NCI-H82 (cell line): Measurements from ENCODE around the gene SPATA31D1.
"Not testable (repeated sequence)": the region's sequence is repeated elsewhere in the genome, so short reads cannot be mapped to it uniquely, and the experiment has no call there.

Experiments
- DNase-seq: peaks from one replicate; lab custom pipeline; 2025; lab: John Stamatoyannopoulos, UW

Gene SPATA31D1

DNA sequence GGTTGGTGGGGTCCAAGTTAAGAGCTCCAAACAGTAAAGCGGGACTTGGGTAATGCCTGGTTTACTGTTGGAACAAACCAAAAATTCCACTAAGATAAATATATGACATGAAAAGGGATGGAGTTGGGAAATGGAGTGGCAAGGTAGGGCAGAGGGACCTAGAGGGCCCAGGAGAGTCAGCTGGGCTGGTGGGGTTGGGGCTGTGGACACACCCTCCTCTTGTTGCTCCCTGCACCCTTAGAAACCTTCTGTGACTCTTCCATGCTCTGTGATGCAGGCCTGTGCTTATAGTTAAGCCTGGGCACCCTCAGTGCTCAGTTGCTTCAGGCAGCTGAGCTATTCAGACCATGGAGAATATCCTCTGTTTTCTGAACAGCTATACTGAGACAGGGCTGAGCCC lies at the start of gene SPATA31D1:
Gene SPATA31D1, plus strand, starts transcription at position 301 of the 400 bp plus-strand sequence. Its CDS starts 47 bp downstream, at position 348.
- not testable (repeated sequence) for DNase-seq

DNA sequence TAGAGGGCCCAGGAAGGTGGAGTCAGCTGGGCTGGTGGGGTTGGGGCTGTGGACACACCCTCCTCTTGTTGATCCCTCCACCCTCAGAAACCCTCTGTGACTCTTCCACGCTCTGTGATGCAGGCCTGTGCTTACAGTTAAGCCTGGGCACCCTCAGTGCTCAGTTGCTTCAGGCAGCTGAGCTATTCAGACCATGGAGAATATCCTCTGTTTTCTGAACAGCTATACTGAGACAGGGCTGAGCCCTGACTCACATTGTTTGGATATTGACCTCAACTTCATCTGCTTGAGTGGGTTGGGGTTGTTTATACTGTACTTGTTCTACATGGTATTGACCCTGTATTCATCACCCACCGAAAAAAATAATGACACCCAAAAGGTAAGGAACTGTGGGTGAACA lies 45.2 kb upstream of the SPATA31D1 start, which contains the start of gene SPATA31D3:
Gene SPATA31D3, plus strand, starts transcription at position 108 of the 400 bp plus-strand sequence. Its CDS starts 86 bp downstream, at position 194.
- DNase-seq: not testable (repeated sequence)

DNA sequence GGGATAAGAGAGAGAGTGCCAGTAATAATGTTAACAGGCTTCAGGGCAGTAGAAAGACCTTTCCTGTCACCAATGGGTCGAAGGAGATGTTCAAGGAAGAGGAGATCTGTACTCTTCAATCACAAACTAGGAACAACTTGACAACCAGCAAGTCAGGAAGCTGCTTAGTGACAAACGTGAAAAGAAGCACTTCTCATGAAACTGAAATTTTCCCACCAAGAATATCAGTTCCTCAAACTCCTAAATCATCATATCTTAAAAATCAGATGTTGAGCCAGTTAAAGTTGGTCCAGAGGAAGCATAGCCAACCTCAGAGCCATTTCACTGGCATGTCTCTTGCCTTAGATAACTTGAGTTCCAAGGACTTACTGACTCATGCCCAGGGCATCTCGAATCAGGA lies 39.9 kb upstream of the SPATA31D1 start:
- DNase-seq: not testable (repeated sequence)

DNA sequence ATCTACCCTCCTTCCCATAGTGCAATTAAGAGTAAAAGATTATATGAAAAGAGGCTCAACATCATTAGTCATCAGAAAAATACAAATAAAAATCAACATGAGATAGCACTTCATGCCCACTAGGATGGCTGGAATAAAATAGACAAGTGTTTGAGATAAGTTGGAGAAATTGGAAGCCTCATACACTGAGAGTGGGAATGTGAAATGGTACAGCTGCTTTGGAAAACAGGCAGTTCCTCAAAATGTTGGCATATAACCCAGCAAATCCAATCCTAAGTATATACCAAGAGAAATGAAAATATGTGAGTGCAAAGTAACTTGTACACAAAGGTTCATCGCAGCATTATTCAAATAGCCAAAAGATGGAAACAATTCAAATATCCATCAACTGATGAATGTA lies 35.5 kb upstream of the SPATA31D1 start:
- no peak for DNase-seq

DNA sequence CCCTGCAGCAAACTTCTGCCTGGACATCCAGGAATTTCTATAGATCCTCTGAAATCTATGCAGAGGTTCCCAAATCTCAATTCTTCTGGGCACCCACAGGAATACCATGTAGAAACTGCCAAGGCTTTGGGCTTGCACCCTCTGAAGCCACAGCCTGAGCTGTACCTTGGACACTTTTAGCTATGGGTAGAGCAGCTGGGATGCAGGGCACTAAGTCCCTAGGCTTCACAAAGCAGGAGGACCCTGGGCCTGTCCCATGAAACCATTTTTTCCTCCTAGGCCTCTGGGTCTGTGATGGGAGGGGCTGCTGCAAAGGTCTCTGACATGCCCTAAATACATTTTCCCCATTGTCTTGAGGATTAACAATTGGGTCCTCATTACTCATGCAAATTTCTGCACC lies 32.9 kb upstream of the SPATA31D1 start:
- no peak for DNase-seq

DNA sequence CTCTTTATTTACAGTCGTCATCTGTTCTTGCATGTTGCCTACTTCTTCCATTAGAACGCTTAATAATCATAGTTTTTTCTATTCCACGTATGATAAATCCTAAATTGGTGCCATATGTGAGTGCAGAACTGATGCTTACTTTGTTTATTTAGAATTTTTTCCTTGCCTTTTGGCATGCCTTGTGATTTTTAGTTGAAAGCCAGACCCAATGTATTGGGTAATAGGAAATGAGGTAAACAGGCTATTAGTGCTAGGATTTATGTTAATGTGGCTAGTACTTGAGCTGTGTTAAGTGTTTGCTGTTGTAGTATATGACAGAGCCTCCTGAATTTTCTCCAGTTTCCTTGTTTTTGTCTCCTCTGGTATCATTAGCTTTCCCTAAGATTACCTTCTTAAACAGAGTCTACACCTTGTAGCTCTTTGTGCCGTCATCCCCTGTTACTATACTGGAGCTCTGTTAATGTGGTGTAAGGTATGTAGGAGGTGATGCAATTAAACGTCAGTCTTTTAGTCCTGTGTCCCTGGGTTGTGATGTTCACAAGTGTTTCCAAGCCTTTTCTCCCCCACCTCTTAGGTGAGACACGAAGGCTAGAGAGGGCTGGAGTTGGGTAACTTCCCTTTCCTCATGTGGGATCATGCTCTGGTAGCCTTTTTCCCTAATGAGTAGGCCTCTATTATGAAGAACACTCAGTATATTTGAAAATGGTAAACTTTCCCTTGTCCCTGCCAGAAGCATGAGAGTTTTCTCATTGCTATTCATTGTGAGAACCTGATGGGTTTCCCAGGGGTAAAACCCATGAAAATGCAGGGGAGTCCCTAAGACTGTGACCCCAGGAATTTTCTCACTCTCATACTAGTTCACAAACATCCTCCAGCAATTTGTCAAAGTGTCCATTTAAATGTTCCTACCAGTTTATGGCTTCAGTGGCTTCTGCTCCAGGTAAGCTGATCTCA lies 24.1 kb upstream of the SPATA31D1 start:
- DNase-seq: no peak

DNA sequence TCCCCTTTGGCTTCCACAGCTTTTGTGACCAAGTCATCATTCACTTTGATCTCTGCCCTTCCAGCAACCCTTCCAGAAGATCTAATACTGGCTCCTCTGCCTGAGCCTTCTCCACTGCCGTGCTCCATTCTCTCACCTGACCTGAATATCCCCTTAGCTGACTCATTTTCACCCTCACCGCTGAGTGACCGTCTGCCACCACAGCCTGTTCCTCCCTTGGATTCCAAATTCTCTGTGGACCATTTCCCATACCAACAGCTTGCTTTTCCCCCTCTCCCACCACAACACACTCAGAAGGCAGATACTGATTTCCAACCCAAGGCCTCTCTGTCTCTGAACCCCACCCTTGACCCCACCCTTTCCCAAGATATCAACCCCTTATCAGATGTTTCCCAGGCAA lies 20.5 kb upstream of the SPATA31D1 start:
- no peak for DNase-seq

DNA sequence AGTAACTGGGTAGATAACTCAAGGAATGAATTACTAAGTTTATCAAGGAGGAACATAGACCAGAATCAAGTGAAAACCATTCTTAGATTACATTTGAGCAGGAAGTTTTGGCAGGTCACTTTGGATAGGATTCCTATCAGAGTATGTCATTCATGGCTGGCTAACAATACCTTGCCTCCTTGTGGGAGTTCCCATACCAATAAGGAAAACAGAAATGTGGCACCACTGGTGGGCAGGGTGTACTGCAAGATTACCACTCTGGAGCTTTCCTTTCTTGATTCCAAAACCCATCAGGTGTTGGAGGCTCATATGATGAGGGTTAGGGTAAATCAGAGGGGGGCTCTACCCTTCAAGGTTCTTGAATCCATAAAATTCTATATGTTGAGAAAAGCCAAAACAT lies 18.6 kb upstream of the SPATA31D1 start:
- DNase-seq: no peak

DNA sequence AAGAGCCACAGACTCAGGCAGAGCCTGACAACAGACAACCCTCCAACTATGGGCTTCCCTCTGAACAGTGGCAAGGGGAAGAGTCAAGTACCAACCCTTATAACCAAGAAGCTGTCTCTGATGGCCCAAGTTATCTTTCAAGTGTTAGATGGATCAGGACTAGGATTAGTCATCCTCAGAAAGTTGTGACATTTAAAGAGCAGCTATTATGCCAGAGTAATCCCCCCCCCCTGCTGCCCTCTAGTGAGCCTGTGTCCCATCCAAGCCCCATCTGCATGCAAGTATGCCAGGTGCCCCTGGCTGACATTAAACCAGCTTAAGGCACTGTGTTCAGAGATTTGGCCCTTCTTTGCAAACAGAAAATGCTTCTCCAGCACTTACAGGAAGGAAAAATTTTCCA lies 16.8 kb upstream of the SPATA31D1 start:
- no peak for DNase-seq

DNA sequence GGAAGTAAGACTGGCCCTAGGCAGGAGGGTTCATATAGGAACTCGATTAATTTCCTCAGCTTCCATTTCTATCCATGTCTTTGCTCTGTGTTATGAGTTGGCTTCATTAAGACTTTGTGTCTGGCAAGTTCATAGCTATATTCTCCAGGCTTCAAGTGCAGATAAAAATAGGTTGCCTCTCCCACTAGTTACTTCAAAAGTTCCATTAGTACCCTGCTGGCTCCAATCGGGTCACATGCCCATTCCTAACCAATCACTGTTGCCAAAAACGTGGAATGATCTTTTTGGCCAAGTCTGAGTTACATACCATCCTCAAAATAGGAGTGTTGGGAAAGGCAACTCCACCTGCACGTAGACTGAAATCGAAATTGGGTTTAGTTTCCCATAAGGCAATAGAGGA lies 13.8 kb upstream of the SPATA31D1 start:
- DNase-seq: no peak

DNA sequence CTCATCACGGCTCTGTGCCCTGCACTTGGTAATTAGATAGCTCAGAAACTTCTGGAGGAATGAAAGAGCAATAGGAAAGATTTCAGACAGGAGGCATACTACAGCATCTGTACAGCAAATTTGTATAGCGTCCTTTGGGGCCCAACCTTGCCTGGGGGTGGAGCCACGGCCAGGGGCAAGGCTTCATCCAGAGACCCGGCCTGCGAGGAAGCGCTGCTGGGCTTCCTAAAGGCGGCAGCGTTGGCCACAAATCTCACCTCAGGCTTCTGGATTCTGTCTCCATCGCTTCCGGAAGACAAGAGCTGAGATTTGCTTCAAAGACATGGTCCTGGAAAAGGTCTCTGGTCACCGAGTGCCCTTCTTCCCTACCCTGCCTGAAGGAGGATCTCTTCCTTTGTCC lies 12.2 kb upstream of the SPATA31D1 start:
- DNase-seq: no peak

DNA sequence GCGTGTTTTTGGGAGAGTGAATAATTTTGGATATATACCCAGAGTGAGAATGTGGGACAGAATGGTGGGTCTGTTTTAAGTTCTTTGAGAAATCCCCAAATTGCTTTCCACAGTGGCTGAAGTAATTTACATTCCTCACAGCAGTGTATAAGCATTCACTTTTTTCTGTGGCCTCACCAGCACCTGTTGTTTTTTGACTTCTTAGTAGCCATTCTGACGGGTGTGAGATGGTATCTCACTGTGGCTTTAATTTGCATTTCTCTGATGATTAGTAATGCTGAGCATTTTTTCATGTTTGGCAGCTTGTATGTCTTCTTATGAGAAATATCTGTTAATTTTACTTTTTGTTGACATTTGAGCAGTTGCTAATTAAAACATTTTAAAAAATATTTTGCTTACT lies 9.4 kb upstream of the SPATA31D1 start:
- no peak for DNase-seq

DNA sequence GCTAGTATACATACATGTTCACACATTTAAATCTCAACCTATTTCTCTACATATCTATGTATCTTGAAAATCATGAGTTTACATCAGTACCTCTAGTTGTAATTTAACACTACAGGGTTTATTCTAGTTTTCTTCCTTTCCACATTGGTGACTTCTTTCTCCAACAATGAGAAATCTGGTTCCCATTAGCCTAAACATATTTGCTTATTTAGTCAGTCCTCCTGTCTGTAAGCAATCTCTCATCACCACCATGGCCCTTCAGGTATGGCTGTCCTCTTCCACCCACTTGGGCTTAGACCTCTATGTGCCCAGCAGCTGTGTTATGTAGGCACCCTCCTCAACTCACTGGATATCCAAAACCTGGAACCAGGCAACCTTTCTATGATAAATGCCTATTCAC lies 8.0 kb upstream of the SPATA31D1 start:
- DNase-seq: no peak

DNA sequence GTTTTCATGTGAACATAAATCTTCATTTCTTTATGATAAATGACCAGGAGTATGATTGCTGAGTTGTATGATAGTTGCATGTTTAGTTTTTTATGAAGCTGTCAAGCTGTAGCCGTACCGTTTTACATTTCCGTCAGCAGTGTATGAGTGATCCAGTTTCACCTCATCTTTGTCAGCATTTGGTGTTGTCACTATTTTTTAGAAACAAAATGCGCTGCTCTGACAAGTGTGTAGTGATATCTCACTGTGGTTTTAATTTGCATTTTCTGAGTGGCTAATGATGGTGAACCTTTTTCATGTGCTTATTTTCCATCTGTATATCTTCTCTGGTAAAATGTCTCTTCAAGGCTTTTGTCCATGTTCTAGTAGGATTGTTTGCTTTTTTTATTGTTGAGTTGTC lies 6.7 kb upstream of the SPATA31D1 start:
- no peak for DNase-seq

DNA sequence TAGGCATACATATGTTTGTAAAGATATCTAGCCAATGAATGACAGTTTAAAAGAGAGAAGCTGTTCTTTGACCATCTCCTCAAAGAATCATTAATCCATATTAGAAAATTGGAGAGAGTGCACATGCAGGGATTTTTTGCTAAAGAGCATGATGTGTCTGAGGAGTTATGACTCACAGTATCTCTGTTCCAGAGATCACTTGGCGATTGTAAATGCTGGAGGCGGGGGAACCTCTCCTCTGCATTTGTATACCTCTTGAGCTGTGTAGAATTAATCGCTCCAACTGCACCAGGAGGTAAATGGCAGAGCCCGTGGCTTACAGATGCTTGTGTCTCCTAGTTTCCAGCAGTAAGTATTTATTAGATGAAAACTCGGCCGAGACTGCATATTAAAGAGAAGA lies 3.6 kb upstream of the SPATA31D1 start:
- no peak for DNase-seq

DNA sequence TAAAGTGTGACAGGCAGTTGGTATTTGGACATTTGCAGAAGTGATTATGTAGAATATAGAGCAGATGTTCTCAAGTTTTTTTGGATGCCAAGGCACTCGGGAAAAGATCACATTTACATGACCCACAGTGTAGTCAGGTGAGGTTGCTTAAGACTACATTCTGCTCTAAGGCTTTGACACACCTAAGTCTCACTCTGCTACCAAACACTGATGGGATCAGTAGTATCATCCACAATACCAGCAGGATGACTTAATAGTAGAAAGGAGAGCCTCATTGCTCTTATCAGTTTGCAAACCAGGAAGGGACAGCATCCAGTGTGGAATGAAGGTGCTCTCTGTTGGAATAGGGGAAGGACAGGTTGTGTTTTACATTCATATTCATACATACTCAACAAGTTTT lies 2.5 kb upstream of the SPATA31D1 start:
- DNase-seq: no peak

DNA sequence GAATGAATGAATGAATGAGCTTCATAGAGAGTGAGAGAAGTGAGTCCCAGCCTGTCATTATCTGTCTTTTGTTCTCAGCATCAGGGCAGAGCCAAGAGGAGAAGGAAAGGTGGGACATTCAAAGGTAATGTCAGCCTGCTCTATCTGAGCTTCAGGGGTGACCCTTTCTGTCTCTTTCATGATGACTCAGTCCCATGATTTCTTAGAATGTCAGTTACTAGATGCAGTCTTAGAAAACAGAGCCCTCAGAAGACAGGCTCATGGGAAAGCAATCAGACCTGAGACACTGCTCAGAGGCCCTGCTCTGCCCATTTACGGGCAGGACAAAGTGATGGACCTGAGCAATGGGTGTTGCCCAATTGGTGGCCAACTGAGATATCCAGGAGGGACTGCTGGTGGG lies 1.1 kb downstream of the SPATA31D1 start:
- DNase-seq: no peak

DNA sequence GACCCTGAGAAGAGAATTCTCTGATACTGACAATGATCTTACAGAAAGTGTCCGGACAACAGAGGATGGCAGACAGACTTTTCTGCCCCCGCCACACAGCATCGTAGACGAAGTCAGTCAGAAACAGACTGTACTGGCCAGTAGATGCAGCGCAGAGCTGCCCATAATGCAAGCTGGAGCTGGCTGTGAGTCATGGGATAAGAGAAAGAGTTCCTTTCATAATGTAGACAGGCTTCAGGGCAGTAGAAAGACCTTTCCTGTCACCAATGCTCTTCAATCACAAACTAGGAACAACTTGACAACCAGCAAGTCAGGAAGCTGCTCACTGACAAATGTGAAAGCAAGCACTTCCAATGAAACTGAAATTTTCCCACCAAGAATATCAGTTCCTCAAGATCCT lies 5.1 kb downstream of the SPATA31D1 start:
- no peak for DNase-seq

DNA sequence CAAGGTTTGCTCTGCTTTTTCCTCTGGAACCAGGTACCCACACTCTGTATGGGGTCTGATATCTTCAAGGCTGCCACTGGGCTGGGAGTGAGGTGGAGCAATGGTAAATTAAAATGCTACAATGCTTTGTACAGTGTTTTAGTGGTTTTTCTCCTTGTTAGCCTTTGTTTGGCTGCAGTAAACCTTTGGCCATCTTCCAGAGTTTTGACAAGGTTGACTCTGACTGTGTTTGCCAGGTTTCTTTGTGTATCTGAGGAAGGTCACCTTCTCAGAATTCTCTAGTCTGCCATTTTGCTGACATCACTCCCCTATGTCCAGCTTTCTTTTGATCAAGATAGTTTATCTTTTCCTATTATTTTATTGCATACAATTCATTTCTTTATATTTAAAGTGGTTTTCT lies 11.2 kb downstream of the SPATA31D1 start:
- DNase-seq: no peak

DNA sequence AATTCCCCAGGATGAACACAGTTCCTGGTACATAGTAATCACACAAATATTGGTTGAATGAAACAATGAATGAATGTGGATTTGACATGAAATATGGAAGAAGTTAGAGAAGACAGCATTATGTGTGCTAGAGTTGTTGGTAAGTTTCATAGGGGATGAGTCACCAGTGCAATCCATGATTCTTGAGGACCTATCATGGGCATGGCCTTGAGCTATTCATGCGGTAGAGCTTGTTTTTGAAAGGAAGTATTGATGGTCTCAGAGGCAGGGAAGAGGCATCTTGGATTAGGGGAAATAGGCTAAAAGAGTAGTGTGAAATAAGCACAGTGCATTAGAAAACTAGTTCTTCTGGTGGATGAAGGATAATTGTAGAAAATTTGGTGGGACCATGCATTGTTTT lies 22.1 kb downstream of the SPATA31D1 start:
- DNase-seq: no peak

DNA sequence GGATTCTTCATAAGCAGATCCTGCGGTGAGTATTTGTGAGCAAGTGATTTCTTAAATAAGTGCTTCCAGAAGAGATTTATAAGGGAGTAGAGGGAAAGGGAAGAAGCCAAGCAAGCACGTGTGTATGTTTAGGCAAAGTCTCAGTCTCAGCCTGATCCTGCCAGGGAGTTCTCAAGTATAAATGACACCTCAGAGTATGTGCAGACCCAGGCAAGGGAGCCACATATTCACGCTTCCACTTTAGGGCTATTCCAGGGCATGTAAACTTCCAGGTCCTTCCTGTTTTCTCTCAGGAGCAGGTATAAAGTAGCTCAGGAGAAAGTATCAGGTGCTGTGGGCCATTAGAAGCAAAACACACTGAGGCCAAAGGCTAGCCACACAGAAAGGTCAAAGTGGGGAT lies 22.6 kb downstream of the SPATA31D1 start:
- no peak for DNase-seq

DNA sequence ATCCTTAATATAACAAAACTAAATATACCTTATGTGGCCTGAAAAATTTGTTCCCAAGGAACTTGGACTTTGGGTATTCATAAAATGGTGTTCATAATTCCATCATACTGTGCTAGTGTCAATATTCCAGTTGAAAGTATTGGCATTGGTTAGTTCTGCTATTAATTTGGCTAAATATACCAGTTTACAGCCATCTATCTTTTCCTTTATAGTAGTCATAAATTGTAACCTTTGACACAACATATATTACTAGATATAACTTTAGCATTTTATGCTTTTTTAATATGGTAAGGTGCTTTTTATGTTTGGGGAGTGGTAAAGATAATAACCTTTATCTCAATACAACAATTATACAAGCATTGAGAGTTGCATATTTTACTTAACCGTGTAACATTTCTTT lies 23.7 kb downstream of the SPATA31D1 start:
- no peak for DNase-seq

DNA sequence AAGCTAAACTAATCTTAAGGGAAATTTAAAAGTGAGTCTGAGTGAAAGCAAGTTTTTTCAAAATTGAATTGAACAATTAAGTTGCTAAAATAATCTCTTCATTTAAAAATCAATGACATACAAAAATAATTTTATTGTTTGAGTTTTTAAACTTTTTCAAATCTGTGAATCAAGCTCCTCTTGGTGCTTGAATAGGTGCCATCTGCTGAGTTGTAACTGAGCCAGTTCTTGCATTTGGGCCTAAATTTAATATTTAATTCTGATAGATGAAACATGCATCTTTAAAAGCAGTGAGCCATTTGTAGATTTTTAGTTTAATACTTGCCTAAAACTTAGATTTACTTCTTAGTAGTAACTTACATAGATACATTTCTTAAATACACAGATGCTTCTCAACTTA lies 31.8 kb downstream of the SPATA31D1 start:
- no peak for DNase-seq

DNA sequence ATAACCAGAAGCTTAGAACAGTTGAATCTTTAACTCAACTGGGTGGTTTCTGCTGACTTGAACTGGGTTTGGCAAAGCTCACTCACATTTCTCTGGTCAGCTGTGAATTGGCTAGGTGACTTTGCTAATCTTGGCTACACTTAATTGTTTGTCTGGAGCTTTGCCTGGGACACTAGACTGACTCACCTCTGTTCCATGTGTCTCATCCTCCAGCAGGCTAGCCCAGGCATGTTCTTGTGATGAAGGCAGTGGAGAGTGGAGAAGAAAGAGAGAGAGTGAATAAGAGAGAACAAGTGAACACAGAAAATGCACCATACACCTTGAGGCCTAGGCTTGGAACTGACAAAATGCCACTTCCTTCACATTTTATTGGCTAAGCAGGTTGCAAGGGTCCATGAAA lies 32.6 kb downstream of the SPATA31D1 start:
- no peak for DNase-seq
